BE2C (cell line): ENCODE measurements around the gene GABBR1.
A peak's percentile ranks its signal among the peaks of the same experiment; 100 is the strongest.

ENCODE experiments used
- DNase-seq: peaks from one replicate; pipeline ENCODE4 v3.0.0-alpha.2; 2020
- H3K27me3 ChIP-seq: fragments of 250-450 bp; sonication (Bioruptor Pico); 2 replicates; pipeline ENCODE4 v1.5.1; 2020; ENCODE audit warnings: mild to moderate bottlenecking
- H3K36me3 ChIP-seq: fragments of 250-450 bp; sonication (Bioruptor Pico); 2 replicates; pipeline ENCODE4 v1.5.1; 2020; ENCODE audit warnings: mild to moderate bottlenecking
- H3K4me1 ChIP-seq: fragments of 250-450 bp; sonication (Bioruptor Pico); 2 replicates; pipeline ENCODE4 v1.5.1; 2020
- H3K4me3 ChIP-seq: 2 replicates; pipeline ENCODE4 v1.5.1; 2011; ENCODE audit warnings: low read depth, low read length
- H3K9me3 ChIP-seq: fragments of 250-450 bp; sonication (Bioruptor Pico); 2 replicates; pipeline ENCODE4 v1.5.1; 2020
- CTCF ChIP-seq: IDR thresholded peaks from 2 replicates; pipeline ENCODE4 v1.5.1; 2012; ENCODE audit warnings: mild to moderate bottlenecking, low read depth, low read length

GABBR1 gene

DNA sequence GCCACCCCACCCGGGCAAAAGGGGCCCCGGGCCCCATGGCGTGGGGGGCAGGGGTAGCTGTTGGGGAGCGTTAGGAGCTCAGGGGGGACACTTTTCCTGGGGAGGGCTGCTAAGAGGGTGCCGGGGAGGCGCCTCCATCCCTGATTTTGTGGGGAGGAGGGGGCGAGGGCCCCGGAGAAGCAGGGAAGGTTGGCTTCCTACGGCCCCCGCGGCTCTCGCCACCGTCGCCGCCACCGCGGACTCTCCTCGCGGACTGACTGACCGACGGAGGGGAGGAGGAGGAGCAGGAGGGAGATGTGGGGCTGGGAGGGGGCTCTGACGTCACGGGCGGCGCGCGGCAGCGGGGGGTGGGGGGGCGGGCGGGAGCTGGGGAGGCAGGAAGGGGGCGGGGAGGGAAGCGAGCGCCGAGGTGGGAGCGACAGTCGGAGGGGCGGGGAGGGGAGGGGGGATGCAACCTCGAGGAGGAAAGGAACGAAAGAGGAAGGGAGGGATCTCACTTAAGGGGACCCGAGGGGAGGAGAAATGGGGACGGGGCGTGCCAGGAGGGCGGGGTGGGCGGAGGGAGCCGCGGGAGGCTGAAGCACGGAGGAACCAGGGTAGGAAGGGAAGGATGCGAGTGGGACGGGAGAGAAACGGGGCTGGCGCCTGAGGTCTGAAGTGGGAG lies 5.1 kb downstream of the GABBR1 start:
- H3K27me3 ChIP-seq = peaks cover 2% of the 10 kb centered on the region; the same call in 1 of the 2 replicates
- no peak for TF ChIP-seq CTCF
- peaks cover 3% of the 10 kb centered on the region; the same call in 1 of the 2 replicates for H3K4me1 ChIP-seq
- no peaks in the 10 kb centered on the region for H3K36me3 ChIP-seq
- H3K9me3 ChIP-seq = no peaks in the 10 kb centered on the region
- peak overlapping the region; percentile 73 for H3K4me3 ChIP-seq
- peak; percentile 88 for DNase-seq

DNA sequence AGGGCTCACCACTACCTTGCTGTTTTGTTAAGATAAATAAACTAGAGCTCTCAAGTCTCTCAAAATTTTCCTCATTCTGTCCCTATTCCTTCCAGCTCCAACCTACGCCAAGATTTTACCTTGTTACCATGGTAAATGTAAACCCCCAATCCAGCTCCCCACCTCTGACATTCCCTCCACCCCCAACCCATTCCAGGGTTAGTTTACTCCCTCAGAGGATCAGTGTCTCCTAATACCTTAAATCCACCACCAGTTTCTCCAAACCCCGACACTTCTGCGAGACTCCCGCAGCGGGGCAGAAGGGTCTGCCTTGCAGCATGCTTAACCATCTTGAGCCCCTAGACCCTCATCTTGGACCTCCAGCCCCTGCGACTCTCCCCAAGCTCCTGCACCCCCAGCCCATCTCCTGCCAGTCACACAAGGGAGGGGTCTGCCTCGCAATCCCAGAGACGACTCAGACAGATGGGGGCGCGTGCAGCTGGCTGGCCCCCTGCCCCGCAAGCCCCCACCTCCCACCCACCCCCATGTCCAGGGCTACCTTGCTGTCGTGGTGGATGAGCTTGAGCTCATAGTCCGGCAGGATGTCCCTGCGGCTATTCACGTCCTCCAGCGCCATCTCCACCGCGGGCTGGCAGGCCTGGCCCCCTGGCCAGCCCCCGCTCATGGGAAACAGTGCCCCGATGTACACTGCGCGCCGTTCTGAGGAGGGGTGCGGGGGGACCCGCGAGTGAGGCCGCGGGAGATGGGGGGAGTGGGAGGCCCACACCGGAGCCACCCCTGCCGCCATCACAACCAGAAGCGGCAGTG lies 5.8 kb downstream of the GABBR1 start:
- Histone ChIP-seq H3K9me3 (no peaks in the 10 kb centered on the region), H3K4me1 (peaks cover 3% of the 10 kb centered on the region; the same call in 1 of the 2 replicates), H3K27me3 (peaks cover 2% of the 10 kb centered on the region; the same call in 1 of the 2 replicates), H3K4me3 (peak overlapping the region; percentile 56), H3K36me3 (no peaks in the 10 kb centered on the region)
- no peak for TF ChIP-seq CTCF
- DNase-seq = no peak

DNA sequence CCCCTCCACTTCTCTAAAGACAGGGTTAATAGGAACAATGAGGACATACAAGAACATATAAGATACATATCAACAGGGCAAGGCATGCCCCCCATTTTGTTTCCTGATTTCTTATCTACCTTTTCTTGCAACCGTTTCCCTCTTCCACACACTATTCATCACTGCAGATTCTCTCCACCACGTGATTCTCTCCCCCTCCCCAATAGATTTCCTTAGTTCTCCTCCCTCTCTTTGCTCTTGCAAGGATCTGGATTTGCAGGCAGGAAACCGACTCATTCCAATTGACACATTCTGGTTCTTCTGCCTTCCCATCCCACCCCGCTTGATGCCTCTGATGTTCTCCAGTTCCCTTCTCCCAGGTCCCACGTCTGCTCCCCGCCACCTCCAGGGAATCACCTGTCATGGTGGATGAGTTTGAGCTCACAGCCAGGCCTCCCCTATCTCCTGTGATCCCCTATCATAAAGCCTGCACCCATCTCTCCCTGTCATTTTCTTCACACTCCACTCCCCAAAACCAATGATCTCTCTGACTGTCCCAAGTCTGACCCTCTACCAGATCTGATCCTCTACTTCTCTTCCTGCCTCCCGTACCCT lies 7.5 kb downstream of the GABBR1 start:
- Histone ChIP-seq H3K4me1 (peaks cover 3% of the 10 kb centered on the region; the same call in 1 of the 2 replicates), H3K36me3 (no peaks in the 10 kb centered on the region), H3K9me3 (no peaks in the 10 kb centered on the region), H3K4me3 (no peak overlapping the region), H3K27me3 (peaks cover 2% of the 10 kb centered on the region; the same call in 1 of the 2 replicates)
- no peak for TF ChIP-seq CTCF
- no peak for DNase-seq

DNA sequence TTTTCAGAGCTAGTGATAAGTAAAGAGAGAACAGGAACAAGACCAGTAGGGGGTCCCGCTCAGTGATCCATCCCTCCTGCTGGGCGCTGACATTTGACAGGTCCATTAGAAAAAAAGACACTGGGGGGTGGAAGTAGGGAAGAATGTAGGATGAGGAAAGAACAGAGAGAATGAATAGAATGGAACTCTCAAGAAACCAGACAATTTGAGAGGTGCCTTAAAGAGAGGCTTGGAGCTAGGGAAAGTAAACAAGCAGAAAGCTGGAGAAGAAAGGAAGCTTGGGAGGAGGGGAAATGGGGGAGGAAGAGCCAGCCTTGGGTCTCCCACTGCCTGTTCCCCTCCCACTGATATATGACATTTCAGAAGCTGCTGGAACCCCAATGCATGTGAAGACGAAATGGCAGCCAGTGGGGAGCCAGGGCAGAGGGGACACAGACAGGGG lies 8.4 kb downstream of the GABBR1 start:
- no peaks in the 10 kb centered on the region for H3K9me3 ChIP-seq
- peaks cover 3% of the 10 kb centered on the region; the same call in 1 of the 2 replicates for H3K4me1 ChIP-seq
- no peak overlapping the region for H3K4me3 ChIP-seq
- H3K36me3 ChIP-seq = no peaks in the 10 kb centered on the region
- TF ChIP-seq CTCF = no peak
- peaks cover 2% of the 10 kb centered on the region; the same call in 1 of the 2 replicates for H3K27me3 ChIP-seq
- DNase-seq = no peak

DNA sequence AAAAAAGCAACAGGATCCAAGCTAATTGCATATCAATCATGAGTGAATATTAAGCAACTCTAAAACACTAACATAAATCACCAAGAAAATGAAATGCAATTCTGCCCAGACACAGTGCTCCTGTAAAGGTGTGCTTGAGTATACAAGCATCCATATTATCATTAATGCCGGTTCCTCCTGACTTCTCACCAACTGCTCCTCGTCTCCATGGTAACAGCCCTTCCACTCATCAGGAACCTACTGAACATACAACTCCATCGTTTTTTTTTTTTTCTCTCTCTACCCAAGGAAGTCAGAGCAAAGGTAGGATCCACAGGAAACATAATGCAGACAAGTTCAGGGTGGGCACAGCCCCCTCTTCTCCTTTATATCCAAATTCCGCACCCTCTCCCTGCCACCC lies 12.4 kb downstream of the GABBR1 start:
- H3K9me3 ChIP-seq = no peaks in the 10 kb centered on the region
- no peaks in the 10 kb centered on the region for H3K4me1 ChIP-seq
- H3K4me3 ChIP-seq = no peak overlapping the region
- H3K36me3 ChIP-seq = no peaks in the 10 kb centered on the region
- no peak for TF ChIP-seq CTCF
- DNase-seq = no peak
- no peaks in the 10 kb centered on the region for H3K27me3 ChIP-seq
